H1 (cell line): Measurements from ENCODE around the gene PI4K2A.

Experiments used
- CBX8 ChIP-seq: fragments of 300-800, 300-1000 bp; sonication (generic); IDR thresholded peaks from 2 replicates; pipeline ENCODE4 v1.7.1; 2016; ENCODE audit warnings: low read depth, low read length, borderline replicate concordance
- EP300 ChIP-seq, 2 experiments: IDR thresholded peaks; 1 replicate in 1 of 2; 2 replicates in 1 of 2; pipeline ENCODE4 v1.6.1; 2011 to 2012; ENCODE audit warnings: low read depth in 2 of 2, low read length in 2 of 2, mild to moderate bottlenecking in 2 of 2, borderline replicate concordance in 1 of 2, inconsistent platforms in 1 of 2, moderate library complexity in 1 of 2
- EZH2 ChIP-seq: fragments of 200-600 bp; sonication (generic); IDR thresholded peaks from 2 replicates; pipeline ENCODE4 v1.7.1; 2012; ENCODE audit warnings: low read depth, mild to moderate bottlenecking, moderate library complexity, low read length, inconsistent platforms; ENCODE audit not compliant: severe bottlenecking
- GABPA ChIP-seq: IDR thresholded peaks from 2 replicates; pipeline ENCODE4 v1.6.1; 2011; ENCODE audit warnings: mild to moderate bottlenecking, low read length, moderate library complexity, borderline replicate concordance; ENCODE audit not compliant: insufficient read depth
- HDAC6 ChIP-seq: IDR thresholded peaks from one replicate; pipeline ENCODE4 v1.7.1; 2012; ENCODE audit warnings: low read depth, mild to moderate bottlenecking, inconsistent platforms, low read length, moderate library complexity
- JUN ChIP-seq: IDR thresholded peaks from 2 replicates; pipeline ENCODE4 v1.6.1; 2011; ENCODE audit warnings: low read depth, mild to moderate bottlenecking, improper control_type of control experiment, low read length
- MAFK ChIP-seq: IDR thresholded peaks from 2 replicates; pipeline ENCODE4 v1.6.1; 2012; ENCODE audit warnings: low read depth, mild to moderate bottlenecking, improper control_type of control experiment, low read length
- POLR2A ChIP-seq, 2 experiments: IDR thresholded peaks; 1 replicate in 1 of 2; 2 replicates in 1 of 2; pipeline ENCODE4 v1.6.1; 2011; ENCODE audit warnings: low read depth in 2 of 2, low read length in 2 of 2, mild to moderate bottlenecking in 2 of 2; ENCODE audit errors: control extremely low read depth in 1 of 2
- POLR2AphosphoS5 ChIP-seq: IDR thresholded peaks from 2 replicates; pipeline ENCODE4 v1.6.1; 2011; ENCODE audit warnings: low read depth, low read length
- SP4 ChIP-seq: IDR thresholded peaks from 2 replicates; pipeline ENCODE4 v1.6.1; 2012; ENCODE audit warnings: low read length, inconsistent platforms
- TF ChIP-seq, protein P1 (sequence below), 3 experiments: IDR thresholded peaks; 1 replicate in 2 of 3; 2 replicates in 1 of 3; pipeline versions ENCODE4 v1.5.1 to v1.6.1; 2011; ENCODE audit warnings: low read length in 3 of 3, mild to moderate bottlenecking in 3 of 3, inconsistent platforms in 2 of 3, low read depth in 1 of 3, moderate library complexity in 1 of 3; ENCODE audit not compliant: insufficient read depth in 1 of 3; ENCODE audit errors: control extremely low read depth in 1 of 3
- TF ChIP-seq, protein P2 (sequence below): IDR thresholded peaks from 2 replicates; pipeline ENCODE4 v1.6.1; 2012; ENCODE audit warnings: inconsistent platforms
- TF ChIP-seq, protein P3 (sequence below): IDR thresholded peaks from 2 replicates; pipeline ENCODE4 v1.6.1; 2011; ENCODE audit warnings: low read length, improper control_type of control experiment
- TF ChIP-seq, protein P4 (sequence below): IDR thresholded peaks from 2 replicates; pipeline ENCODE4 v1.6.1; 2012; ENCODE audit warnings: inconsistent platforms

DNA sequence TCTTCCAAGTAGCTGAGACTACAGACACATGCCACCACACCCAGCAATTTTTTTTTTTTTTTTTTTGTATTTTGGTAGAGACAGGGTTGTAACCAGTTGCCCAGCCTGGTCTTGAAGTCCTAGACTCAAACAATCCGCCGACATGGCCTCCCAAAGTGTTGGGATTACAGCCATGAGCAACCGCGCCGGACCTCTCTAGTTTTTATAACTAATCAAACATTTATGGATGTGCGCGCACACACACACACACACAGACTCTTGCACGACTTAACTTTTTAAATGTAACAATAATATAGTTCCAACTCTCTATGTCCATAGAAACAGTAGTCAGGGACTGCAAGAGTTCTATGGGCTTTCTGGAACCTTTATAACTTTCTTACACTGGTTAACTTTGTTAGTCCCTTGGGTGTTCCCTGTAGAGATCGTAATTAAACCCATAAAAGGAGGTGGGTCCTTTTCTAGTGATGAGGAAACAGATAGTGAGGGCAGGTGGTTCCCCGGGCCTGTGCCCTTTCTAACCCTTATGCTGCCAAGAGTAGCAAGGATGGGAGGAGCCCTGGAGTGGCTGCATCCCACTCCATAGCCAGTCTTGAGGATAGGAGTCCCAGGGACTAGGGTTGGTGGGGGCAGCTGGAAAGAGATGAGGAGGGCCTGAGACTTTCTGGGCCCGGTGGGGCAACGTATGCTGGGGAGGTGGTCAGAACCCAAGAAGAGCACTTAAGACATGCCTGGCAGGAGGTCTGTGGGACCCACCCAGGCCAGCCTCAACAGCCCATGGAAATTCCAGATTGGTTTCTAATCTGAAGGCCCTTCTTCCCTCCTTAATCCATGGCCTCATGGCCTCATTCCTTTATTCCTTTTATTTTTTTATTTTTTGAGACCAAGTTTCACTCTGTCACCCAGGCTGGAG, 81.7 kb downstream of the PI4K2A start:
- TF ChIP-seq MAFK (no peak), POLR2A (IDR thresholded peaks at IDR 0.05; ENCODE audit: control extremely low read depth in 1 of 2, low read depth in 2 of 2, low read length in 2 of 2) (no peak), GABPA (no peak), HDAC6 (no peak), SP4 (no peak), EP300 (IDR thresholded peaks at IDR 0.05; ENCODE audit: borderline replicate concordance in 1 of 2, low read depth in 2 of 2, low read length in 2 of 2) (no peak), POLR2AphosphoS5 (no peak), CBX8 (no peak), EZH2 (no peak), JUN (no peak)
- TF ChIP-seq, protein P1, sequence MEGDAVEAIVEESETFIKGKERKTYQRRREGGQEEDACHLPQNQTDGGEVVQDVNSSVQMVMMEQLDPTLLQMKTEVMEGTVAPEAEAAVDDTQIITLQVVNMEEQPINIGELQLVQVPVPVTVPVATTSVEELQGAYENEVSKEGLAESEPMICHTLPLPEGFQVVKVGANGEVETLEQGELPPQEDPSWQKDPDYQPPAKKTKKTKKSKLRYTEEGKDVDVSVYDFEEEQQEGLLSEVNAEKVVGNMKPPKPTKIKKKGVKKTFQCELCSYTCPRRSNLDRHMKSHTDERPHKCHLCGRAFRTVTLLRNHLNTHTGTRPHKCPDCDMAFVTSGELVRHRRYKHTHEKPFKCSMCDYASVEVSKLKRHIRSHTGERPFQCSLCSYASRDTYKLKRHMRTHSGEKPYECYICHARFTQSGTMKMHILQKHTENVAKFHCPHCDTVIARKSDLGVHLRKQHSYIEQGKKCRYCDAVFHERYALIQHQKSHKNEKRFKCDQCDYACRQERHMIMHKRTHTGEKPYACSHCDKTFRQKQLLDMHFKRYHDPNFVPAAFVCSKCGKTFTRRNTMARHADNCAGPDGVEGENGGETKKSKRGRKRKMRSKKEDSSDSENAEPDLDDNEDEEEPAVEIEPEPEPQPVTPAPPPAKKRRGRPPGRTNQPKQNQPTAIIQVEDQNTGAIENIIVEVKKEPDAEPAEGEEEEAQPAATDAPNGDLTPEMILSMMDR (IDR thresholded peaks at IDR 0.05; ENCODE audit: control extremely low read depth in 1 of 3, insufficient read depth in 1 of 3, low read depth in 1 of 3, low read length in 3 of 3) = no peak
- TF ChIP-seq, protein P2, sequence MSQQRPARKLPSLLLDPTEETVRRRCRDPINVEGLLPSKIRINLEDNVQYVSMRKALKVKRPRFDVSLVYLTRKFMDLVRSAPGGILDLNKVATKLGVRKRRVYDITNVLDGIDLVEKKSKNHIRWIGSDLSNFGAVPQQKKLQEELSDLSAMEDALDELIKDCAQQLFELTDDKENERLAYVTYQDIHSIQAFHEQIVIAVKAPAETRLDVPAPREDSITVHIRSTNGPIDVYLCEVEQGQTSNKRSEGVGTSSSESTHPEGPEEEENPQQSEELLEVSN = no peak
- TF ChIP-seq, protein P3, sequence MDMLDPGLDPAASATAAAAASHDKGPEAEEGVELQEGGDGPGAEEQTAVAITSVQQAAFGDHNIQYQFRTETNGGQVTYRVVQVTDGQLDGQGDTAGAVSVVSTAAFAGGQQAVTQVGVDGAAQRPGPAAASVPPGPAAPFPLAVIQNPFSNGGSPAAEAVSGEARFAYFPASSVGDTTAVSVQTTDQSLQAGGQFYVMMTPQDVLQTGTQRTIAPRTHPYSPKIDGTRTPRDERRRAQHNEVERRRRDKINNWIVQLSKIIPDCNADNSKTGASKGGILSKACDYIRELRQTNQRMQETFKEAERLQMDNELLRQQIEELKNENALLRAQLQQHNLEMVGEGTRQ = no peak
- TF ChIP-seq, protein P4, sequence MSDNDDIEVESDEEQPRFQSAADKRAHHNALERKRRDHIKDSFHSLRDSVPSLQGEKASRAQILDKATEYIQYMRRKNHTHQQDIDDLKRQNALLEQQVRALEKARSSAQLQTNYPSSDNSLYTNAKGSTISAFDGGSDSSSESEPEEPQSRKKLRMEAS = no peak
